ENCODE measurements around the gene NCOR2. TPM values are rescaled to one million over a fixed set of nuclear protein-coding genes. Genes with fewer than 3 reads are reported as not detected.

The NCOR2 gene
- total RNA-seq, 1 donor from 2014 or later: 134 TPM

DNA sequence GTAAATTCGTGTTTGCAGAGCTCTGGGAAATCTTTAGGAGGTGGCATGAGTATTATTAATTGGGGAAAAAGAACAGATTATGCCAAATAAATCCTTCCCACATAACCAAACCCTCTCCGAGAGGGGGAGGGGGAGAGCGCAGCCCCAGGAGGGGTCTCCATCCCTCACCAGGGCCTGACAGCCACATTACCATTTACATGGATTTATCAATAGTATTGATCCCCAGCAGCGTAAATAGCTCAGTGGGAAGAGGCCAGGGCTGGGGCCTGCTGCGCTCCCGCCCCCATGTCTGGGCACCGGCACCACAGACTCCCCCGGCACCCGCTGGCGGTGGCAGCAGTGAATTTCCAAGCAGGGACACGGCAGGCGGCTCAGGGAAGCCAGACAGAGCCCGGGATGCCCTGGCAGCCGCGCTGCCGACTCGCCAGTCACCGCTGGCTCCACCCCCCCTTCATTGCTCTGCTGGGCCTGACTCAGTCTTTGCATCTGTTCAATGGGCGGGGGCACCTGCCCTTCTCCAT lies 2.4 kb downstream of the NCOR2 start:
- no peak for DNase-seq (ENCODE audit: missing footprints)
- ATAC-seq: no peak
- intact Hi-C loops (cut with DNase I): loop anchor here (5.0 kb wide), 4 partner anchors 108 to 183 kb away; no protein-coding TSS in a partner anchor

GRCh38 chr12:124564232-124564958 lies 3.0 kb downstream of the NCOR2 start:
- ATAC-seq: no peak
- intact Hi-C loops (cut with DNase I): no loop called here
- DNase-seq (ENCODE audit: missing footprints): no peak

GRCh38 chr12:124563809-124564208 lies 3.6 kb downstream of the NCOR2 start:
- intact Hi-C loops (cut with DNase I): no loop called here
- no peak for ATAC-seq
- peak; percentile 55 for DNase-seq (ENCODE audit: missing footprints)

GRCh38 chr12:124563401-124563800 lies 4.0 kb downstream of the NCOR2 start:
- intact Hi-C loops (cut with DNase I): no loop called here

DNA sequence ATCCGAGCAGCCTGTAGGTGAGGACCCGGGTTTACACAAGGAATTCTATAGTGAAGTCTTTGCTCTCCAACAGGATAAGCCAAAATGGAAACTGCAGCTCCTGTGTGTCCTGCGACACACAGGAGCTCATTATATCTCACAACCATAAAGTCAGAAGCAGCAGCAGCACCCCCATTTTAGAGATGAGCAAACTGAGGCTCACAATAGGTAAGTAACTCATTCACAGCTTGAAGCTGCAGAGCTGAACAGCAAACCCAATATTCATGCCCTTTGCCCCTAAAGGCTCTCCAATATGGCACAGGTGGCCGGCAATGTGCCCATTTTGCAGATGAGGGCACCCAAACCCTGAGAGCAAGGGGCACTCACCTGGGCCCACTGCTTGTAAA lies 4.6 kb downstream of the NCOR2 start:
- ATAC-seq: no peak
- intact Hi-C loops (cut with DNase I): no loop called here
- no peak for DNase-seq (ENCODE audit: missing footprints)

More at GRCh38 chr12:124563401-124563800, 4.0 kb downstream of the NCOR2 start:
- peak; percentile 43 for DNase-seq (ENCODE audit: missing footprints)
- ATAC-seq: no peak

DNA sequence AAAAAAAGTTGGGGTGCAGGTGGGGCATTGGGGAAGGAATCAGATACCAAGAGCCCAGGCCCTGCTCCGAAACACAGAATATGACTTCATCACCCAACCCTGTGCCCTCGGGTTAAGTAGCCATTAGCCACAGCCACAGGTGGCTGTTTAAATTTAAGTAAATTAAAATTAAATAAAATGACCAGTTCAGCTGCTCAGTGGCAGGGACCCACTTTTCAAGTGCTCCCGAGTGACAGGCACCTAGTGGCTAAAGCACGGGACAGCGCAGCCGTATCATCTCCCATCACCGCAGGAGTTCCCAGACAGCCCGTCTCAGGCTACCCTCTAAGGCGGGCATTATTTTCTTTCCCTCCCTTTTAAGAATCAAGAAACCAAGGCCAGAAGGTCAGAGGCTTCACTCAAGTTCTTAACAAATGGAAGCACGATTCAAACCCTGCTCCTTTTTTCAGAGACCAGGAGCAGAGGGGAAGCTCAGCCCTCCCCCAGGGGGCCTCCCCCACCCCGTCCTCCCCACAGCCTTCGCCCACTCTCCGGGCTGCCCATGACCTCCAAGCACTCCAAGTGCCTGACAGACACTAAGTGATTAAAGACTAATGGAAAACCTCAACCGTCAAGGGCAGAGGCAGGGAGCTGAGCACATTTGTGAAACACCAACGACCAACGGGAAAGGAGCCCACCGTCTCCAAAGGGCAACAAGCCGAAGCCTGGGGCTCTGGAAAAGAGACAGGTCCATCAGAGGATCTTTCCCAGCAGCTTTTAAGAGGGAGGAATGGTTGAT lies 5.2 kb downstream of the NCOR2 start:
- intact Hi-C loops (cut with DNase I): no loop called here

GRCh38 chr12:124561231-124561630 lies 6.2 kb downstream of the NCOR2 start:
- DNase-seq (ENCODE audit: missing footprints) (no peak), ATAC-seq (no peak)
- intact Hi-C loops (cut with DNase I): no loop called here

More for the DNA sequence above, 5.2 kb downstream of the NCOR2 start:
- DNase-seq (ENCODE audit: missing footprints): no peak
- ATAC-seq: no peak

DNA sequence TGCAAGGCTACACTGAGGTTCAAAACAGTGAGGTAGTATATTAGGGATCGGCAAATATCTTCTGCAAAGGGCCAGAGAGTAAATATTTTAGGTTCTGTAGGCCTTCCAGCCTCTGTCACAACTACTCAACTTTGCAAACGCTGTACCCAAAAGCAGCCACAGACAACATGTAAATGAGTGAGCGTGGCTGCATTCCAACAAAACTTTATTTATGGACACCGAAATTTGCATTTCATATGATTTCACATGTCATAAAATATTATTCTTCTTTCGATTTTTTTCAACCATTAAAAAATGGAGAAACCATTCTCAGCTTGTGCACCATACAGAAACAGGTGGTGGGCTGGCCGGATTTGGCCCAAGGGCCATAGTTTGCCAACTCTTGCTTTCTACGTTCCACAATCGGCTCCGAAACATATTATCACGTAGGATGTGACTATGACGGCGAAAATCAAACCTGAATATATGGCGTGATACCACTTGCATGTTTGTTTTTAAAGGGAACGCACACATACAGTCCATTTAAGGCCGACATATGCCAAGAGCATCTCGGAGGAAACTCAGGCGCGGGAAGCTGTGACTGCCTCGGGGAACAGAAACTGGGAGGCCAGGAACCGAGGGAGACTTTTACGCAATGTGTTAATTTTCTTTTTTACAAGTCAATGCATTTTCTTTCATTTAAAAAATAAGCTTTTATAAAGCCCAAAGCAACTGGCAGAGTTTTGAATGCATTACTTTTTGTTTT lies 7.1 kb downstream of the NCOR2 start:
- intact Hi-C loops (cut with DNase I): no loop called here
- no peak for DNase-seq (ENCODE audit: missing footprints)
- no peak for ATAC-seq

DNA sequence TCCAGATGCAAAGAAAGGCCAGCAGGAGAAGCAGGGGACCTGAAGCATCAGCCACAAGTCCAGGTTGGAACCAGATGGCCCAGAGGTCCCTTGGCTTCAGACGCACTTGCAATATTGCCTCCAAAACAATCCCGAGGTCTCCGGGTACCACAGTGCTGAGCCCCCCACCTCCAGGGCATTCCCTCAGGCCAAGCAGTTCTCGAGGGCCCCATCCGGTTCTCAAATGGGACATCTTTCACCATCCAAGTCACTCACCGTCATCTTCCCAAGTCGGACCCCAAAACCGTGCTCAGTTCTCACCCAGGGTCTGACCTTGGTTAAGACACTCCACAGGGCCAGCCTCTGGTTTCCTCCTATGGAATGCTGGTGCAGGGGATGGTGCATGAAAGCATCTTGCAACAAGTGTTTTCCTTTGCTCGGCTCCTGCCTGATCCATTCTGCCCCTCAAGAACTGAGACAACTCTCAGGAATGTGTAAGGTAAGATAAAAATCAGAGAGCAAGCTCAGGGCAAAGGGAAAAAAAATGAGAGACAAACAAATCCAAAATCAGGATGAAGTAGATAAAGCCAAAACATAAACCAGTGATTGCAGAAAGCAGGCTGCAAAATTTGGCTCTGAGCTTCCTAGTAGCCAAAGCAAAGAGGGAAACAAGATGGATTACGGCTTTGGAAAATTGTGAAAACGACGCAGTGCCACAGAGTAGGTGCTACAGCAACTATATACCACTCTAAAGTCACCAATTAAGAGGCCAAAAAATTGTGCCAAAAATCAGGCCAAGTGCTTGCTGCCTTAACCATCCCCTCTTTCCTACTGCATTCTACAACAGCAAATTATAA lies 8.0 kb downstream of the NCOR2 start:
- ATAC-seq (no peak), DNase-seq (ENCODE audit: missing footprints) (no peak)
- intact Hi-C loops (cut with DNase I): no loop called here

GRCh38 chr12:124558313-124558712 lies 9.1 kb downstream of the NCOR2 start:
- DNase-seq (ENCODE audit: missing footprints) (no peak), ATAC-seq (no peak)
- intact Hi-C loops (cut with DNase I): no loop called here

GRCh38 chr12:124557518-124558223 lies 9.7 kb downstream of the NCOR2 start:
- DNase-seq (ENCODE audit: missing footprints) (no peak), ATAC-seq (no peak)
- intact Hi-C loops (cut with DNase I): no loop called here

GRCh38 chr12:124556896-124557501 lies 10.4 kb downstream of the NCOR2 start:
- no peak for ATAC-seq
- DNase-seq (ENCODE audit: missing footprints): peak; percentile 65
- intact Hi-C loops (cut with DNase I): no loop called here

DNA sequence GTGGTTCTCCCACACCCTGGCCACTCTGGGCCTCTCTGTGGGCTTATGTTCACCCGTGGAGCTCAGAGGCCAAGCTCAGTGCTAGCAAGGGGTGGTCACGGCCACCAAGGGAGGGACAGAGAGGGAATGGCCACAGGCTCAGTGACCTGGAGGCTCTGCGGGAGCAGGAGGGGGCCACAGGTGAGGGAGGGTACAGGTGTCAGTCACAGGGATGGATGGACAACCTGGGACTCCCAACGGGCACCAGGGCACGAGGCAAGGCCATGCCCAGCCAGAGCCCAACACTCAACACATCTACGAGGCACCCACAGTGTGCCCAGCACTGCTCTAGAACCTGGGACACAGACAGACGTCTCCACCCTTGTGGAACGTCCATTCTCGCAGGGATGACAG lies 11.3 kb downstream of the NCOR2 start:
- DNase-seq (ENCODE audit: missing footprints): no peak
- intact Hi-C loops (cut with DNase I): no loop called here
- no peak for ATAC-seq

- intact Hi-C loops (cut with DNase I): no loop called here
- peak; percentile 59 for DNase-seq (ENCODE audit: missing footprints)
Measured at GRCh38 chr12:124555168-124556073, 12.0 kb downstream of the NCOR2 start.

DNA sequence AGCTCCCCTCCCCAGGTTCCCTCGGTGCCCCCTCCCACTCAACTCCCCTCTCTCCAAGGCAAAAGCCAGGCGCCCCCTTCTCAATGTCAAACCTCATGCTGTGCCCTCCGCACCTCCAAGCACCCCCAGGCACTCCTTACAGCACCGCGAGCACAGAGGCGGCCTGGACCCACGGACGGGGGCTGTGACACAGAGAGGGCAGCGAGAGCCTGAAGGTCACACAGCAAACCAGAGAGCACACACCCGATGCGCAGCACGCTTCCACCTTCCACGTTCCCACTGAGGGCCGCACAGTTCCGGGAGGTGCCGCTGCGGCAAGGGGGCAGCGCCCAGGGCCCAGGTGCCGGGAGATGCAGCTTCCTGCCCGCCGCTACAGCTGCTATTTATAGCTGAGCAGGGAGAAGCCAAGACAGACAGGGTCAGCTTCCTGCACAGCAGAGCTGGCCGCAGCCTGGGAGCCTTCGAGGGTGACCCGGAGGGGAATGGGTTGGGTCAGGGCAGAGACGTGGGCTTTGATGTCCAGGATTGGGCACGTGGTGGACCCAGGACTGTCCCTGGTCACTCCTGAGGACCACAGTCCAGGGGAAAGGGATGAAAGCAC lies 12.9 kb downstream of the NCOR2 start:
- DNase-seq (ENCODE audit: missing footprints) (peak; percentile 74), ATAC-seq (peak; percentile 57)
- intact Hi-C loops (cut with DNase I): no loop called here

More at GRCh38 chr12:124555168-124556073, 12.0 kb downstream of the NCOR2 start:
- no peak for ATAC-seq

DNA sequence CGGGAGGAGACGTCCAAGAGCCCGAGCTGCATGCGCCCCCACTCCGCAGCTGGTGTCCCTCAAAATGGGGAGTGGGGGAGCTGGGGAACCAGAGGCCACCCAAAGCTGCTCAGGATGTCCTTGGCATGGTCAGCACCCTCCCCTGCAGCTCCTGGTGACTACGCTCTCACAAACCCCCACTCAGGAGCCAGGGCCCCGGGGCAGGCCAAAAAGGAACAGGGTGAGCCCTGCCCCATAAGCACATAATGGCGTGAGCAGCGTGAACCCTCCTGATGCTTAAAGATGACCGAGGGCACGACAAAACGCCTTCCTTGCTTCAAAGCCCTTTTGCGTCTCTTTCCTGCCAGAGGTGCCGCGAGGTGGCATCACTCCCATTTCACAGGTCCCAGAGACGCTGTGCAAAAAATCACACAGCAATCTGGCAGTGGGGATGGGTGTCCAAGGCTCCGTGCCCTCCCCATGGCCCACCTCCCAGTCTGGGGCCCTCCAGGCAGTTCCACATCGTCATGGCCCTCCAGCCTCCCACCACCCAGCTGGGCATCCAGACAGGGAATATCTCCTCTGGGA lies 13.5 kb downstream of the NCOR2 start:
- no peak for ATAC-seq
- intact Hi-C loops (cut with DNase I): no loop called here
- DNase-seq (ENCODE audit: missing footprints): no peak
